Transverse colon (tissue), 4 donors: Measurements from ENCODE around the gene TLE3. TPM values are rescaled to one million over a fixed set of nuclear protein-coding genes. Genes with fewer than 3 reads are reported as not detected.

Source experiments
- DNase-seq: peaks from one replicate; pipeline ENCODE4 v3.0.0-alpha.2; 2019
- H3K27ac ChIP-seq, 4 donors: fragments of 200-600 bp; sonication (generic); 2 replicates each; pipeline ENCODE4 v1.5.1; 2016 to 2018; ENCODE audit warnings: inconsistent platforms in 4 of 4
- H3K27me3 ChIP-seq: fragments of 200-600 bp; sonication (generic); 2 replicates; pipeline ENCODE4 v1.5.1; 2017; ENCODE audit warnings: inconsistent platforms
- H3K36me3 ChIP-seq, 4 donors: fragments of 200-600 bp; sonication (generic); 2 replicates each; pipeline ENCODE4 v1.5.1; 2017 to 2019; ENCODE audit warnings: inconsistent platforms in 4 of 4
- H3K4me1 ChIP-seq, 4 donors: fragments of 200-600 bp; sonication (generic); 2 replicates each; pipeline ENCODE4 v1.5.1; 2017 to 2020; ENCODE audit warnings: inconsistent platforms in 4 of 4
- H3K4me3 ChIP-seq, 4 donors: fragments of 200-600 bp; sonication (generic); 1 replicate in 1 of 4; 2 replicates in 3 of 4; pipeline versions ENCODE4 v1.5.1 to v1.6.1; 2017 to 2019; ENCODE audit warnings: inconsistent platforms in 4 of 4
- H3K9me3 ChIP-seq, 2 donors: fragments of 200-600 bp; sonication (generic); 2 replicates each; pipeline ENCODE4 v1.5.1; 2017 to 2019; ENCODE audit warnings: inconsistent platforms in 2 of 2
- CTCF ChIP-seq, 5 experiments: fragments of 200-600 bp in 3 of 5; fragments of 450-650 bp in 2 of 5; sonication (generic) in 3 of 5; IDR thresholded peaks; 1 replicate in 2 of 5; 2 replicates in 3 of 5; pipeline ENCODE4 v1.5.1; 2016 to 2017; ENCODE audit warnings: antibody characterized with exemption in 5 of 5, inconsistent platforms in 3 of 5, mild to moderate bottlenecking in 2 of 5, moderate library complexity in 1 of 5
- EP300 ChIP-seq: sonication (generic); formaldehyde crosslinking; IDR thresholded peaks from one replicate; pipeline ENCODE4 v1.6.1; 2017; ENCODE audit warnings: antibody characterized with exemption, low read depth
- POLR2A ChIP-seq: fragments of 450-650 bp; IDR thresholded peaks from one replicate; pipeline ENCODE4 v1.6.1; 2016; ENCODE audit warnings: antibody characterized with exemption, mild to moderate bottlenecking, moderate library complexity
- POLR2AphosphoS5 ChIP-seq, 3 donors: sonication (generic); formaldehyde crosslinking; IDR thresholded peaks; one replicate each; pipeline ENCODE4 v1.6.1; 2016; ENCODE audit warnings: antibody characterized with exemption in 3 of 3
- WGBS, 2 donors: methylation state at CpG; one replicate each; pipeline ENCODE4 v1.1.5; 2018; ENCODE audit warnings: low coverage in 1 of 2; 5-methylcytosine and 5-hydroxymethylcytosine counted together
- in situ Hi-C, 4 donors: fragments of 200-750 bp; cut with MboI; loops; one replicate each; pipeline versions ENCODE4 v1.15.0 to v1.15.1; 2017; ENCODE audit warnings: low sequenced_read_pairs in 3 of 4, low pct_ligation_motif_present in 1 of 4, low pct_unique_long_range_greater_than_20kb in 1 of 4
- intact Hi-C: fragments of 100-400 bp; cut with DNase I; formaldehyde crosslinking; loops from one replicate; pipeline ENCODE4 v1.15.1; 2023; ENCODE audit warnings: low total_unique reads
- total RNA-seq, 4 donors: library from RNA; depleted of rRNA; stranded (reverse); fragments of >200 nt; gene quantifications; one replicate each; pipeline ENCODE4 v1.1.0, GENCODE V29; 2016

TLE3 gene
- total RNA-seq, 4 donors from 2014 or later = 49.8 to 223 (median 114) TPM

GRCh38 chr15:70080347-70080746, 17.4 kb downstream of the TLE3 start:
- WGBS, 2 donors = 87% methylated on average over 6 of the region's 6 CpGs; no CpG with 5 or more reads in 1 of the 2 donors
- peaks cover 0 to 22% (median 7%) of the 10 kb centered on the region in 4 donors for H3K36me3 ChIP-seq
- intact Hi-C loops = no loop called here

GRCh38 chr15:70079888-70080287, 17.8 kb downstream of the TLE3 start:
- H3K4me3 ChIP-seq = no peak overlapping the region
- peaks cover 12 to 40% (median 28%) of the 10 kb centered on the region in 4 donors for H3K4me1 ChIP-seq
- H3K27me3 ChIP-seq = no peaks in the 10 kb centered on the region
- in situ Hi-C loops = no loop called here
- H3K9me3 ChIP-seq = no peaks in the 10 kb centered on the region
- no peak for TF ChIP-seq POLR2A
- no peak for TF ChIP-seq POLR2AphosphoS5 (IDR thresholded peaks at IDR 0.05)
- TF ChIP-seq CTCF (IDR thresholded peaks at IDR 0.05) = no peak
- TF ChIP-seq EP300 = no peak
- WGBS, 2 donors = 73 to 82% methylated on average over 9 of the region's 9 CpGs
- no peak overlapping the region for H3K27ac ChIP-seq
- H3K36me3 ChIP-seq = peaks cover 0 to 23% (median 8%) of the 10 kb centered on the region in 4 donors
- intact Hi-C loops = loop anchor here (10.0 kb wide), 1 partner anchor 55 kb away; no protein-coding TSS in a partner anchor
- no peak for DNase-seq

More at GRCh38 chr15:70080347-70080746, 17.4 kb downstream of the TLE3 start:
- Histone ChIP-seq H3K4me1 (peaks cover 12 to 40% (median 28%) of the 10 kb centered on the region in 4 donors), H3K9me3 (no peaks in the 10 kb centered on the region), H3K27ac (no peak overlapping the region), H3K27me3 (no peaks in the 10 kb centered on the region), H3K4me3 (no peak overlapping the region)
- DNase-seq = no peak
- TF ChIP-seq CTCF (IDR thresholded peaks at IDR 0.05) (no peak), EP300 (no peak), POLR2A (no peak), POLR2AphosphoS5 (IDR thresholded peaks at IDR 0.05) (no peak)
- in situ Hi-C loops = no loop called here

- TF ChIP-seq EP300 = no peak
- intact Hi-C loops = loop anchor here (10.0 kb wide), 1 partner anchor 54 kb away; no protein-coding TSS in a partner anchor
- H3K27me3 ChIP-seq = no peaks in the 10 kb centered on the region
- in situ Hi-C loops = no loop called here
- peak overlapping the region in 1 of 4 donors; percentile 9 for H3K27ac ChIP-seq
- DNase-seq = no peak
- peaks cover 12 to 38% (median 25%) of the 10 kb centered on the region in 4 donors for H3K4me1 ChIP-seq
- WGBS, 2 donors = 60% methylated on average over 13 of the region's 13 CpGs; no CpG with 5 or more reads in 1 of the 2 donors
- peaks cover 0 to 29% (median 13%) of the 10 kb centered on the region in 4 donors for H3K36me3 ChIP-seq
- H3K9me3 ChIP-seq = no peaks in the 10 kb centered on the region
- H3K4me3 ChIP-seq = no peak overlapping the region
Measured at GRCh38 chr15:70078578-70079417, 18.9 kb downstream of the TLE3 start.

- DNase-seq = no peak
- no peak for TF ChIP-seq POLR2AphosphoS5 (IDR thresholded peaks at IDR 0.05)
- TF ChIP-seq CTCF (IDR thresholded peaks at IDR 0.05) = no peak
- TF ChIP-seq EP300 = no peak
- TF ChIP-seq POLR2A = no peak
- in situ Hi-C loops (no loop called here), intact Hi-C loops (loop anchor here (10.0 kb wide), 1 partner anchor 53 kb away; no protein-coding TSS in a partner anchor)
- H3K9me3 ChIP-seq = no peaks in the 10 kb centered on the region
- 72 to 83% methylated on average over 5 to 13 of the region's 13 CpGs for WGBS, 2 donors
- H3K4me3 ChIP-seq = no peak overlapping the region
- H3K27ac ChIP-seq = peak overlapping the region in 1 of 4 donors; percentile 36
- H3K36me3 ChIP-seq = peaks cover 0 to 35% (median 17%) of the 10 kb centered on the region in 4 donors
- peaks cover 12 to 34% (median 24%) of the 10 kb centered on the region in 4 donors for H3K4me1 ChIP-seq
- no peaks in the 10 kb centered on the region for H3K27me3 ChIP-seq
Measured at GRCh38 chr15:70077188-70078147, 20.2 kb downstream of the TLE3 start.
